Measurements from ENCODE around the gene SEMA4F.
A peak's percentile ranks its signal among the peaks of the same experiment; 100 is the strongest.
"Not testable (repeated sequence)": the region's sequence is repeated elsewhere in the genome, so short reads cannot be mapped to it uniquely, and the experiment has no call there.

SEMA4F gene

GRCh38 chr2:74653985-74654882 lies at the start of gene SEMA4F:
TSS of gene SEMA4F (plus strand) at chr2:74654247. CDS start at chr2:74654377, 130 bp downstream.
- DNase-seq = peak; percentile 92 to 94

- DNase-seq = no peak
Observed at GRCh38 chr2:74606927-74607326, 47.1 kb upstream of the SEMA4F start.

DNA sequence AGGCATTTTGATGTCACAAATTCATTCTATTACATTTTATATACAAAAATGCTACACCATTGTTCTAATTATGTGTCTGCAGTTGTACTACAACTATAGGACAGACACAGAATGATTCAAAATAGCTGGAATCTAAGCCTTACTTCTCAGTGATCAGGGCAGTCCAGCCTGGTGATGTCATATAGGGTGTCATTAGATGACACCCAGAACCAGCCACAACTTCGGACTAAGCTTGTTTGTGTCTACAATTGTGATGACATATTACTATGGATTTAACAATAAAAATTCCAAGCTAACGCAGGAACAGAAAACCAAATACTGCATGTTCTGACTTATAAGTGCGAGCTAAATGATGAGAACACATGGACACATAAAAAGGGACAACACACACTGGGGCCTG lies 36.9 kb upstream of the SEMA4F start:
- DNase-seq = no peak

GRCh38 chr2:74618410-74619083 lies 35.5 kb upstream of the SEMA4F start:
- no peak for DNase-seq

DNA sequence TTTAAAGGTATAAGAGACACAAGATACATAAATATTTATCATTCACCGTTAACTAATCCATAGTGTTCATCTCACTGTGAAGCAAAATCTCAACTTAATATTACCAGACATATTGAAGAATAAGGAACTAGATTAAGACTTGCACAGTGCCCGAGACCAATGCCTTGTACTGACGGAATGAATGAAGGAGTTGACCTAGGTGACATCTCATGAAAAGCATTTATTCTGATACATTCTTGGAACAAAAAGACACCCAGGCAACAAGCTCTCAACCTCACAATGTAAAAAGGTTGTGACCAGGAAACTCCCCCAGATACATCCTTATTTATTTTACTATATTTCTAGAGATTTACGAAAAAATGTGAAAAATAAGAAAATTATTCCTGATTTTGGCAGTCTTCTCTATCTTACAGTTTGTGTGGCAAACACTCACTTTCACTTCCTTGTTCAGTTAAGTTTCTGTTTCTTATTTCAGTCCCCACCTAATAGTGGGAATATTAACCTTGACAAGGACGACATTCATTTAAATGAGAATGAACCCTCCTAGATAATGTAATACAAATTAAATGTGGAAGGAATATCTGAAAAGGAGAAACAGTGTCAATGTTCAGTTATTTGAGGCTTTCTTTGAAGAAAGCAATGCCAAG lies 34.3 kb upstream of the SEMA4F start:
- no peak for DNase-seq

GRCh38 chr2:74620671-74621070 lies 33.4 kb upstream of the SEMA4F start:
- no peak for DNase-seq

DNA sequence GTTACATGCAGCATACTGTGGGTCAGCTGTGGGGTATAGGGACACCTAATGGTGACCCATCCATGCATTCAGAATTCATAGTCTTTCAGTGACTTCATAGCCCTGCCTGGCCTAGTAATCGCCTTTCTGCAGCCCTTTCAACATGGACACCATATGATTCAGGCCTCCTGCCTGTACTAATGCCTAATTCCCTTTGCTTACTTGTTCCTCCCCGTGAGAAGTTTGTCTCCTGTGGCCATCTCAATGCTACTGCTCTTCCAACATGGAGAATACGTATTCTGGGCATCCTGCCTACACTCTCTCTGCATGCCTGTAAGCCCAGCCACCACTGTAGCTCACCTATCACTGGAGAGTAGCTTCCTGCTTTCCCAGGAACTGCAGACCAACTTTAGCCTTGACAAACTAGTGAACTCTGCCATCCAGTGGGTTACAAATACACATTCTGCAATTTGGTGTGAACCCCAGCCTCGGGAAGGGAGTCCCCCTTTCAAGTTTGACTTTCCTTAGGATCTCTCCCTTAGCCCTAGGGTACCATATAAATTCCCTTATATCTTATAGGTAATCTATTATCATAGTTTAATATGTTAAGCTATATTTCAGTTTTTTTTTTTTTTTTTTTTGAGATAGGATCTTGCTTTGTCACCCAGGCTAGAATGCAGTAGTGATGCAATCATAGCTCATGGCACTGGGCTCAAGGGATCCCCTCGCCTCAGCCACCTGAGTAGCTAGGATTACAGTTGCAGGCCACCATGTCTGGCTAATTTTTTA lies 28.2 kb upstream of the SEMA4F start:
- no peak for DNase-seq

GRCh38 chr2:74628538-74629105 lies 25.4 kb upstream of the SEMA4F start:
- no peak for DNase-seq

DNA sequence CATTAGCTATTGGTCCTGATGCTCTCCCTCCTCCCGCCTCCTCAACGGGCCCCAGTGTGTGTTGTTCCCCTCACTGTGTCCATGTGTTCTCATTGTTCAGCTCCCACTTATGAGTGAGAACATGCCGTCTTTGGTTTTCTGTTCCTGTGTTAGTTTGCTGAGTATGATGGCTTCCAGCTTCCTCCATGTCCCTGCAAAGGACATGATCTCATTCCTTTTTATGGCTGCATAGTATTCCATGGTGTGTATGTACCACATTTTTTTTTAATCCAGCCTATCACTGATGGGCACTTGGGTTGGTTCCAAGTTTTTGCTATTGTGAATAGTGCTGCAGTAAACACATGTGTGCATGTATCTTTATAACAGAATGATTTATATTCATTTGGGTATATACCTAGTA lies 23.6 kb upstream of the SEMA4F start:
- DNase-seq = not testable (repeated sequence)

DNA sequence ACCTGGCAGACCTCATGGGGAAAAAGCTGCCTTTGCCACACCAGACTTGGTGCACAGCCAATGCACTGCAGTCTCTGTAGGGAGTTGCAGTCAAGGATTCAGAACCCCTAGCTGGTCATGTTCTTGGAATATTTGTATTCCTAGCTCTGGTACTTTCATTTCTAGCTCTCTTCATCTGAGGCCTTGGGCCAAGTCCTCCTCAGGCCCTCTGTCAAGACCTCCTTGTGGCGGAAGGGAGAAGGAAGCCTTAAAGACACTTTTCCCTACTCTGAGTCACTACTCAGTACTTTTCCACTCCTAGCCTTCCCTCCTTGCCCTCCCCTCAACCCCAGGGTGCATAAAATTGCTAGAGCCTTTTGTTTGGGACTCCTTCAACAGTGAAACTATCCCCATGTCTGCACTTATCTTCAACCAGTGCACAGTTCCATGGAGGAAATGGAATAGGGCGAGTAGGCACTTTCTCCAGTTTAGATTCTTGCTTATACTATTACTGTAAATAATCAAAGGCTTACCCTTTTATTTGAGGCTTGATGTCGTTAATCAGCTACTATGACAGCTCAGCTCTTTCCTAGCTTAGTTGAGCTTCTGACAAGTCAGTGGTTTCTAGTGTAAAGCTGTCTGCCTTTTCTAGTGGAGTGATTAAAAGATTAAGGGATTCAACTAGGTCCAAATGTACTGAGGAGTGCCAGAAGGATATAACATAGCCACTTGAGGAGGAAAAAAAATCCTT lies 21.7 kb upstream of the SEMA4F start:
- DNase-seq = no peak

DNA sequence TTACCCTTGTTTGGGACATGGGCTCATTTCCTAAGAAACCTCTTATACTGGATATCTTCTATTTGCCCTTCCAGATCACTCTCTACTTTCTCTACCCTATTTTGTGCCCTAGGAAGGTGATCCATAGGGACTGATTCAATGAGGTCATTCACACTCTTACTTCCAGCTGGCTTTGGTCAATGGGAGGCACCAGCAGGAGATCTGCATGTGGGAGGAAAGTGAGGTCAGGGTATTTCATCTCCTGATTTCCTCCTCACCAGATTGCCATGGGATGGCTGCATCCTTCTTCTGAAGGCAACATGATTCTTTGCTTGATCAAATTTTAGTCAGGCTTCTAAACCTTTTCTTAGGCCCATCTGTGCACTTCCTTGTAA lies 21.1 kb upstream of the SEMA4F start:
- no peak for DNase-seq

GRCh38 chr2:74639550-74639949 lies 14.5 kb upstream of the SEMA4F start:
- no peak for DNase-seq

DNA sequence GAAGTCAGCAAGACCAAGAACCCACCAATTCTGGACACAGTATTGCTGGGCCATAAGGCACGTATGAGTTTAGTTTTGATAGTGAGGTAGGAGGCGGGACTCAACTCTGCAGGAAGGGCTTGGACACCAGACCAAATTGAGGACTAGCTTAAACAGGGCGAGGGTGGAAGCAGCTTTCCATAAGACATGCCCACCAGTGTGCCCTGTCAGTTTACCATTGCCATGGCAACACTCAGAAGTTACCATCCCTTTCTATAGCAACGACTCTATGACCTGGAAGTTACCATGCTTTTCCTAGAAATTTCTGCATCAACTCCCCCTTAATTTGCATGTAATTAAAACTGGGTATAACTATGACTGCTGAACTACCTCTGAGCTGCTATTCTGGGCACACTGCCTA lies 8.7 kb upstream of the SEMA4F start:
- DNase-seq = no peak

GRCh38 chr2:74646201-74646600 lies 7.8 kb upstream of the SEMA4F start:
- no peak for DNase-seq

DNA sequence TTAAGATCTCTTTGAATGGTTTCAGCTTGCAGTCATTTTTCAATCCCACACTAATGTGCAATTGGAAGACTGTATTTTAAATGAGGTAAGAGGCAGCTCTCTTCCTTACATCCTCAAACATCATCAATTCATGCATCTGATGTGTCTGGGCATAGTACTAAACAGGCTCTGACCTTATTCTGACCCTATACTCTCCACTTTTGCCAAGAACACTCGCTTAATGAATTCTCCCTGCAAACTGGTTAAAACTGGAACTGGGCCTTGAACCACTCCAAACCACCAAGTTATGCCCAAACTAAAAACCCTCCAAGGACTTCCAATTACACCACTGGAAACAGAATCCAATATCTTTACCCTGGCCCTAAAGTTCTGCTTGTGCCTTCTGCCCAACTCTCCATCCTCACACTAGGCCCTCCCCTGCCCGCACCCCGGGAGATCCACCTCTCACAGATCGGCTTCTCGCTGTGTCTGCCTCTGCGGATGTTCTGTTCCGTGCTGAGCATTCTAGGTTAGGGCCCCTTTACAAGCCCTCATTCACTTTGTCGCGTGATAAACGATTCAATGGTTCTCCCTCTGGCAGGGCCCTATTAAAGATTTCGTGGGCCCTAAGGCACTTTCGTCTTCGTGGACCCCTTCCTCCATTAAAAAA lies 7.1 kb upstream of the SEMA4F start:
- no peak for DNase-seq

DNA sequence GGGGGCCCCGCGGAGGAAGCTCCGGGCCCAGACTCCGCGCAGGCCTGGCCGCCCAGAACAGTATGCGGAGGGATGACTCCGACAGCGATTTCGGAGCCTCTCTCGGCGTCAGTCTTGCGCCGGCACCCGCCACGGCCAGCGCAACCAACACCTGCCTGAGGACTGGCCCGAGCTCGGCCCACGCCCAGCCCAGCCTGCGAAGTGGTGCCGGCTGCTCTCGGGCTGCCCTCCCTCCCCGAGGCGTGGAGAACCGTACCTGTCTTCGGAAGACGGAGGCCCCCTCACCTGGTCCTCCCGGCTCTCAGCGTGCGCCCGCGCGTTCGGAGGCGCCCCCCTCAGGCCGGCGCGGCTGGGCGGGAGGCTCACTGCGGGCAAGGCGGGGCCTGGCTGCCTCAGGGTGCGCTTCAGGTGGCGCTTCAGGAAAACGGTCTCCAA lies 6.0 kb upstream of the SEMA4F start, which contains the start of gene M1AP:
Gene M1AP, minus strand, starts transcription at position 322 of the 435 bp plus-strand sequence. CDS start 8,055 bp downstream, outside the sequence.
- no peak for DNase-seq

GRCh38 chr2:74653589-74653984 lies 460 bp upstream of the SEMA4F start:
- DNase-seq = no peak

DNA sequence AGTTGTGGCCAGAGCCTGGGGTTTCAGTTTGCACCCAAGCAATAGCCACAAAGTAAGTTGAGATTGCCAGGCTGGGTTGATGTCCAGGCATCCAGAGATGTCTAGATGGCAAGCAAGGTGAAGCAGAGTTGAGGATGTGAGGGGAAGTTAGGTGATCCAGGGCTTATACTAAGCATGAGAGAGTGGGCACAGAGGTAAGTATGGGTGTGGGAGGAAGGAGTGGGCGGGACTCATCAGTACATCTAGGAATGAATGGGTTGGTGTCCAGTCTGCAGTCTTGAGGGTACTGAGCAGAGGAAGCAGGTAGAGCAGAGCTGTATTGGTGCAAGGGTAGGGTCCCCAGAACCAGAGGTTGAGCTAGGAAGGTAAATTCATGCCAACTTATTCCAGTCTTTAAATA lies 1.5 kb downstream of the SEMA4F start:
- DNase-seq = no peak

DNA sequence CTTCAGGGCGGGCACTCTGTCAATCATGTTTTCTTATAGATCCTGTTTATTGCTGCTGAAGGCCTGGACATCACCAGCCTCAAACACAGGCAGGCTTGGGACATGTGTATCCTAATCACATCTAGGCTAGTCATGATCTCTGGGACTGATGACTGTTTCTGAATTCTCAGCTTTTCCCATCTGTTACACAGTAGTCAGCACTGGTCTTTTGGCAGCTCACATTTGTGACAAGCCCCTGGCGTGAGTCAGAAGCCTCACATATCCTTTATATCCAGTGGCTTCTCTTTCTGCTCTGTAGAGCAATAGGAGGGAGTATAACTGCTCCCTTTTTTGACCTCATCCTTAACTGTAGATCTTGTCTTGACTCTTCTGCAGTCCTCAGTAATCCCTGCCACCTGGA lies 4.5 kb downstream of the SEMA4F start:
- DNase-seq = no peak

DNA sequence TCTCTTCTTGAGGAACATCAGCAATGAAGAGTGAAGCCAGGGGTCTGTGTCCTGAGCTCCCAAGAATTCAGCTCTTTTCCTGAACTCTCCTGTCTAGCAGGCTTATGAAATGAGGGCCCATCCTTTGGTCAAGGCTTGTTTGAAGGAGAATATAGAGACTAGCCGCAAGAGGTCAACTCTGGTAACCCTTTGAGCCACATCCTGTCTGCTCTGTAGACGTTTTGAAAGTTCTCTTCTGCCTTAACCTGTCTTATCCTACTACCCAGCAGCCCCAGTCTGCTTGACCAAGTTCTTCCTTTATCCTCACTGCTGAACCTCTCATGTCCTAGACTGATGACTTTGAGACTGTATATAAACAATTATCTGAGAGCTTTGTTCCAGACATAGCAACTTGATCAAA lies 5.4 kb downstream of the SEMA4F start:
- no peak for DNase-seq

- DNase-seq = no peak
Observed at GRCh38 chr2:74668087-74668486, 14.0 kb downstream of the SEMA4F start.

Data from activated CD4-positive, alpha-beta T cell treated with anti-CD3 and anti-CD28 coated beads for 4 hours (primary cell).